Smooth muscle cell (in vitro differentiated cells): ENCODE data around the gene ARHGAP30. TPM values are rescaled to one million over a fixed set of nuclear protein-coding genes. Genes with fewer than 3 reads are reported as not detected.

Experiments used
- DNase-seq: peaks from one replicate; lab custom pipeline; 2025; ENCODE audit not compliant: unreplicated experiment; lab: John Stamatoyannopoulos, UW
- H2AFZ ChIP-seq: fragments of 200-600 bp; sonication (generic); 2 replicates; pipeline ENCODE4 v1.6.0; 2016; ENCODE audit warnings: antibody characterized with exemption, low read depth, mild to moderate bottlenecking
- H3F3A ChIP-seq: fragments of 200-600 bp; sonication (generic); 2 replicates; pipeline ENCODE4 v1.6.0; 2017; ENCODE audit warnings: antibody characterized with exemption, low read depth
- H3K27ac ChIP-seq: fragments of 200-600 bp; sonication (generic); 2 replicates; pipeline ENCODE4 v1.5.1; 2016; ENCODE audit warnings: low read depth, mild to moderate bottlenecking
- H3K27me3 ChIP-seq: fragments of 200-600 bp; sonication (generic); 2 replicates; pipeline ENCODE4 v1.6.1; 2016; ENCODE audit warnings: low read depth, mild to moderate bottlenecking
- H3K36me3 ChIP-seq: fragments of 200-600 bp; sonication (generic); 2 replicates; pipeline ENCODE4 v1.5.1; 2016; ENCODE audit warnings: low read depth
- H3K4me1 ChIP-seq: fragments of 200-600 bp; sonication (generic); 2 replicates; pipeline ENCODE4 v1.5.1; 2016; ENCODE audit warnings: low read depth
- H3K4me2 ChIP-seq: fragments of 200-600 bp; sonication (generic); 2 replicates; pipeline ENCODE4 v1.6.0; 2016; ENCODE audit warnings: mild to moderate bottlenecking
- H3K4me3 ChIP-seq: fragments of 200-600 bp; sonication (generic); 2 replicates; pipeline ENCODE4 v1.5.1; 2016; ENCODE audit warnings: mild to moderate bottlenecking
- H3K79me2 ChIP-seq: fragments of 200-600 bp; sonication (generic); 2 replicates; pipeline ENCODE4 v1.6.0; 2016; ENCODE audit warnings: low read depth, mild to moderate bottlenecking
- H3K9ac ChIP-seq: fragments of 200-600 bp; sonication (generic); 2 replicates; pipeline ENCODE4 v1.6.0; 2016; ENCODE audit warnings: low read depth
- H3K9me3 ChIP-seq: fragments of 200-600 bp; sonication (generic); replicated peaks from 2 replicates; pipeline ENCODE4 v1.5.1; 2016; ENCODE audit warnings: low read depth
- H4K20me1 ChIP-seq: fragments of 200-600 bp; sonication (generic); 2 replicates; pipeline ENCODE4 v1.6.0; 2016; ENCODE audit warnings: low read depth
- WGBS: methylation state at CpG from one replicate; pipeline ENCODE4 v1.1.7; 2016; ENCODE audit warnings: low lambda C conversion rate; 5-methylcytosine and 5-hydroxymethylcytosine counted together
- polyA plus RNA-seq: library from polyadenylated mRNA; unstranded; fragments of >200 nt; fragmentation: Nextera tagmentation; extraction: Ambion mirVana; gene quantifications from 2 replicates; pipeline ENCODE4 v1.2.1, GENCODE V29; 2016
- total RNA-seq: library from RNA; depleted of rRNA; stranded (reverse); fragments of >200 nt; gene quantifications from 2 replicates; pipeline ENCODE4 v1.2.3, GENCODE V29; 2014
- TF ChIP-seq, protein P1 (sequence below): fragments of 200-600 bp; sonication (generic); IDR thresholded peaks from 2 replicates; pipeline ENCODE4 v1.5.1; 2017; ENCODE audit warnings: borderline replicate concordance, mild to moderate bottlenecking, antibody characterized with exemption; ENCODE audit not compliant: insufficient read depth, poor library complexity, severe bottlenecking

Gene ARHGAP30
- total and polyA plus RNA-seq, 2 experiments from 2014 or later, result 0.13 to 1.2 TPM

DNA sequence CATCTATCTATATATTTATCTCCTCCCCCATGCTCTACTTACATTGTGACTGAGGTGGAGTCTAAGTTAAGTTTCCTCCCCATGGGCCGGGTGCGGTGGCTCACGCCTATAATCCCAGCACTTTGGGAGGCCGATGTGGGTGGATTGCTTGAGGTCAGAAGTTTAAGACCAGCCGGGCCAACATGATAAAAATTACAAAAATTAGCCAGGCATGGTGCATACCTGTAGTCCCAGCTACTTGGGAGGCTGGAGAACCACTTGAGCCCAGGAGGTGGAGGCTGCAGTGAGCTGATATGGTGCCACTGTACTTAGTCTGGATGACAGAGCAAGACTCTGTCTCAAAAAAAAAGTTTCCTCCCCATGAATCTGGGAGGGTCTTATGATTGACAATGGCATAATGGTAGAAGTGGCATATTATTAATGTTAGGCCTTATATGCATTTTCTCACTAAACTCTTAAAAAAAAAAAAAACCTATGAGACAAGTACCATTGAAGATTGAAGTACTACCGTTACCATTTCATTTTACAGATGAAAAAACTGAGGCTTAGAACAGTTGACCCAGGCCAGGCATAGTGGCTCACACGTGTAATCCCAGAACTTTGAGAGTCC, 60.0 kb downstream of the ARHGAP30 start:
- 52% methylated on average over 7 of the region's 7 CpGs for WGBS
- Histone ChIP-seq H2AFZ (no peak overlapping the region), H3K27ac (peak overlapping the region; percentile 59), H3K79me2 (peaks cover 75% of the 10 kb centered on the region), H3K4me1 (peaks cover 11% of the 10 kb centered on the region), H3K4me2 (peak overlapping the region; percentile 13), H3K9ac (no peak overlapping the region), H3K27me3 (no peaks in the 10 kb centered on the region), H3K4me3 (no peak overlapping the region), H3K9me3 (no peaks in the 10 kb centered on the region), H4K20me1 (peaks cover 44% of the 10 kb centered on the region), H3K36me3 (no peaks in the 10 kb centered on the region), H3F3A (peaks cover 3% of the 10 kb centered on the region)
- TF ChIP-seq, protein P1, sequence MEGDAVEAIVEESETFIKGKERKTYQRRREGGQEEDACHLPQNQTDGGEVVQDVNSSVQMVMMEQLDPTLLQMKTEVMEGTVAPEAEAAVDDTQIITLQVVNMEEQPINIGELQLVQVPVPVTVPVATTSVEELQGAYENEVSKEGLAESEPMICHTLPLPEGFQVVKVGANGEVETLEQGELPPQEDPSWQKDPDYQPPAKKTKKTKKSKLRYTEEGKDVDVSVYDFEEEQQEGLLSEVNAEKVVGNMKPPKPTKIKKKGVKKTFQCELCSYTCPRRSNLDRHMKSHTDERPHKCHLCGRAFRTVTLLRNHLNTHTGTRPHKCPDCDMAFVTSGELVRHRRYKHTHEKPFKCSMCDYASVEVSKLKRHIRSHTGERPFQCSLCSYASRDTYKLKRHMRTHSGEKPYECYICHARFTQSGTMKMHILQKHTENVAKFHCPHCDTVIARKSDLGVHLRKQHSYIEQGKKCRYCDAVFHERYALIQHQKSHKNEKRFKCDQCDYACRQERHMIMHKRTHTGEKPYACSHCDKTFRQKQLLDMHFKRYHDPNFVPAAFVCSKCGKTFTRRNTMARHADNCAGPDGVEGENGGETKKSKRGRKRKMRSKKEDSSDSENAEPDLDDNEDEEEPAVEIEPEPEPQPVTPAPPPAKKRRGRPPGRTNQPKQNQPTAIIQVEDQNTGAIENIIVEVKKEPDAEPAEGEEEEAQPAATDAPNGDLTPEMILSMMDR, result no peak
- DNase-seq, result no peak

DNA sequence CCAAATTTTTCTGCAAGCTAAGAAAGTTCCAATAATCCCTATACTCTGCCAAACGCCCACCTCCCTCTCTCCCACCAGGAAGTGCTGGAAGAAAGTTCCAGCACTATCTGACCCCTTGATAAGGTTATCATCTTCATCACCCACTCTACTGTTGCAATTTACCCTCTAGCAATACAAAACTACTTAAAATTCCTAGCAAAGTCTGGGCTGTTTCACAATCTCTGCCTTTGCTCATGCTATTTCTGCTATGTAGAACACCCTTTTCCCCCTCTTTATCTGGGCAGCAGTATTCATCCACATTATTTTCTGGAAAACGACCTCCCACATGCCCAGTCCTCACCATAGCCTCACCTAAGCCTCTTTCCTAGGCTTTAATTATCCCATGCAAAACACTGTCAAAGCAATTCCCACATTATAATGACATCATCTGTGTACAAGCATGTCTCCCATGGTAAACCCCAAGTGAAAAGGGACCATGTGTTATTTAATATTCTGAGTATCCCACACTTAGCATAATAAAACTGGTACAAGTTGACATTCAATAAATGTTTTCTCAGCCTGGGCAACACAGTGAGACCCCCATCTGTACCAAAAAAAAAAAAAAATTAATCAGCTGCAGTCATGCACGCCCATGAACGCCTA, 60.7 kb downstream of the ARHGAP30 start:
- H3K27me3 ChIP-seq, result no peaks in the 10 kb centered on the region
- TF ChIP-seq, protein P1, result no peak
- H3K79me2 ChIP-seq, result peaks cover 82% of the 10 kb centered on the region
- peak overlapping the region; percentile 59 for H3K27ac ChIP-seq
- H2AFZ ChIP-seq, result no peak overlapping the region
- no peak for DNase-seq
- 46% methylated on average over 4 of the region's 4 CpGs for WGBS
- H4K20me1 ChIP-seq, result peaks cover 52% of the 10 kb centered on the region
- no peak overlapping the region for H3K4me3 ChIP-seq
- H3K9ac ChIP-seq, result no peak overlapping the region
- peak overlapping the region; percentile 13 for H3K4me2 ChIP-seq
- H3F3A ChIP-seq, result peaks cover 3% of the 10 kb centered on the region
- H3K9me3 ChIP-seq, result no peaks in the 10 kb centered on the region
- H3K36me3 ChIP-seq, result no peaks in the 10 kb centered on the region
- H3K4me1 ChIP-seq, result peaks cover 11% of the 10 kb centered on the region

DNA sequence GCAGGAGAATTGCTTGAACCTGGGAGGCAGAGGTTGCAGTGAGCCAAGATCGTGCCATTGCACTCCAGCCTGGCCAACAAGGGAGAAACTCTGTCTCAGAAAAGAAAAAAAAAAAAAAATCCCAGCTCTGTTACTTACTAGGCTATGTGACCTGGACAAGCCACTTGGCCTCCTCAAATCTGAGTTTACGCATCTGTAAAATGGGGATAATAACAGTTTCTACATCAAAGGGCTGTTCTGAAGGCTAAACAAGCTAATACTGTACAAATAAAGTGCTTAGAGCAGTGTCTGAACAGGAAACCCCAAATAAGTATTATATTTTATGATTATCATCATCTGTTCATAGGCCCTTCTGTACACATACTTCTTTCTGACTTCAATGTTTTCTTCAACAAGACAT, 62.3 kb downstream of the ARHGAP30 start:
- no peaks in the 10 kb centered on the region for H3K9me3 ChIP-seq
- H3K4me3 ChIP-seq, result no peak overlapping the region
- TF ChIP-seq, protein P1, result no peak
- no peak overlapping the region for H2AFZ ChIP-seq
- H3F3A ChIP-seq, result peaks cover 3% of the 10 kb centered on the region
- no peak overlapping the region for H3K9ac ChIP-seq
- H3K27me3 ChIP-seq, result no peaks in the 10 kb centered on the region
- H4K20me1 ChIP-seq, result peaks cover 56% of the 10 kb centered on the region
- peaks cover 79% of the 10 kb centered on the region for H3K79me2 ChIP-seq
- no peak overlapping the region for H3K4me2 ChIP-seq
- WGBS, result 92% methylated on average over 2 of the region's 2 CpGs
- no peak overlapping the region for H3K27ac ChIP-seq
- no peaks in the 10 kb centered on the region for H3K4me1 ChIP-seq
- H3K36me3 ChIP-seq, result no peaks in the 10 kb centered on the region
- DNase-seq, result no peak

DNA sequence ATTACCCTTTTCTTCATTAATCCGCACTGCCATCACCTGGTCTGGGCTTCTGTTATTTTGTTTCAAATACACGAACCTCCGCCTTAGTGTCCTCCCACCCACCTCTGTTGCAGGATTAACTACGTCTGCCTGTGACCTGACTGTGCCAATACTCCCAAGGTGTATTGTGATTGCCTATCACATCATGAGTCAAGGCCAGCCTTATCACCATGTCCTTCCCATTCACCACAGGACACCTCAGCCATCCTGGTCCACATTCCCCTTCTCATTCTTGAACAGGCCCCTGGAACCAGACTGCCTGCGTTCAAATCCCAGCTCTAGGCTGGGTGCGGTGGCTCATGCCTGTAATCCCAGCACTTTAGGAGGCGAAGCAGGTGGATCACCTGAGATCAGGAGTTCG, 63.1 kb downstream of the ARHGAP30 start:
- TF ChIP-seq, protein P1, result no peak
- DNase-seq, result no peak
- peaks cover 74% of the 10 kb centered on the region for H3K79me2 ChIP-seq
- H3K9me3 ChIP-seq, result no peaks in the 10 kb centered on the region
- H3K4me1 ChIP-seq, result no peaks in the 10 kb centered on the region
- H3F3A ChIP-seq, result peaks cover 3% of the 10 kb centered on the region
- no peaks in the 10 kb centered on the region for H3K36me3 ChIP-seq
- H3K4me3 ChIP-seq, result no peak overlapping the region
- no peak overlapping the region for H2AFZ ChIP-seq
- no peak overlapping the region for H3K4me2 ChIP-seq
- no peaks in the 10 kb centered on the region for H3K27me3 ChIP-seq
- H3K27ac ChIP-seq, result no peak overlapping the region
- H4K20me1 ChIP-seq, result peaks cover 60% of the 10 kb centered on the region
- no peak overlapping the region for H3K9ac ChIP-seq
- WGBS, result 93% methylated on average over 8 of the region's 8 CpGs
